GM21528 (cell line): ENCODE results near the gene BTBD1.
A peak's percentile ranks its signal among the peaks of the same experiment; 100 is the strongest.

ENCODE experiments used
- ATAC-seq: cut with Tn5 transposase; IDR thresholded peaks from one replicate; pipeline ENCODE4 v1.9.1; 2021; ENCODE audit warnings: mild to moderate bottlenecking, moderate library complexity; ENCODE audit not compliant: unreplicated experiment, low FRiP score

Gene BTBD1

DNA sequence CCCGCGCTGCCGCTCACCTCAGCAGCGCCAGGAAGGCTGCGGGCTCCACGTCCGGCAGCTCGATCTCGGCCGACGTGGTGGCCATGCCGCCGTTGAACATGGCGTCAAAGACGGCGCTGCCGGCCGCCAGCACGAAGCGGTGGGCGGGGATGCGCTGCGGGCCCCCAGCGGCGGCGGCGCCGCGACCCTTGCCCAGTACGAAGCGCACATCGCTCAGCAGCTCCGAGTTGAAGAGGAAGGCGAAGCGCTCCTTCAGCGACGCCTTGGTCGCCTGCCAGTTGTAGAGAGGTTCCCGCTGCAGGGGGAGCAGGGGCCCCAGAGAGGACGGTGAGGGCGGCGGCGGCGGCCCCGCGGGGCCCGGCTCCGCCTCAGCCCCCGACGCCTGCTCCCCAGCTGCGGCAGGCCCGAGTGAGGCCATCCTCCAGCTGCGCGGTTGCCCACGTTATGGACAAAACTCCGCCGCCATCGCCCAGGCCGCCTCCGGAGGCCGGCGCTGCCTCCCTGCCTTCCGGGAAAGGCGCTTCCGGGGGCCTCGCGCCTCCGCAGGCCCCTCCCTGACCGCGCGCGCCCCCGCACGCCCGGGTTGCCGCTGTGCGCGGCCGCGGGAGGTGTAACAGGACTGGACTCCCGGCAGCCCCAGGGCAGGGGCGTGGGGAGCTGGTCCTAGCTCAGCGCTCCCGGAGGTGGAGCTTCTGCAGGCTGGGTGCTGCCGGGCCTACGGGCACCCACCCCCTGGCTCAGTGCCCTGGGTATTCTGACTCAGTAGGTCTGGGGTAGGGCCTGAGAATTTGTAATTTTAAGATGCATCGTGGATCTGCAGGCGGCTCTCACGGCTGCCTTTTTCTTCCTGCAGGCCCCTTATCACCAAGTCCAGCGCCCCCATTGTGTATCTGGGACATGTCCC is at the start of gene BTBD1:
BTBD1 (minus strand) TSS at position 519 of the 904 bp plus-strand sequence; CDS start at position 418, 101 bp downstream.
- ATAC-seq = peak; percentile 88

- ATAC-seq = no peak
Observed at GRCh38 chr15:83115831-83116565, 48.9 kb upstream of the BTBD1 start.

DNA sequence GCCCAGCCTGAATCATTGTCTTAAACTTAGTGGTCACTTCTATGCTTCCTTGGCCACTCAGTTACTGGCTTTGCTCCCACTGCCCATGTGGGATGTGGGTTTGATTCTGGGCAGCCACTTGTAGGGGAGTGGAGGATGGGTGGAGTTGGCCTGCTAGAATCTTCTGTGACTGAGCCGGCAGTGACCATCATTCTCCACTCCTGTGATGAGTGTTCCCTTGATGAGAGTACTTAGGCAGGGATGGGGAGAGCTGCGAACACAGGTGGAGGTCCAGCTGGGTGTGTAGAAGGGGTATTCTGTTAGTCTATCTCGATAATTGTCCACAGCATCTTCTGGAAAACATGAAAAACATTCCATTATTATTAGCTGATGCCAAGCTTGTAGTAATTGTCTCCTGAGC is 48.4 kb upstream of the BTBD1 start:
- ATAC-seq = no peak

DNA sequence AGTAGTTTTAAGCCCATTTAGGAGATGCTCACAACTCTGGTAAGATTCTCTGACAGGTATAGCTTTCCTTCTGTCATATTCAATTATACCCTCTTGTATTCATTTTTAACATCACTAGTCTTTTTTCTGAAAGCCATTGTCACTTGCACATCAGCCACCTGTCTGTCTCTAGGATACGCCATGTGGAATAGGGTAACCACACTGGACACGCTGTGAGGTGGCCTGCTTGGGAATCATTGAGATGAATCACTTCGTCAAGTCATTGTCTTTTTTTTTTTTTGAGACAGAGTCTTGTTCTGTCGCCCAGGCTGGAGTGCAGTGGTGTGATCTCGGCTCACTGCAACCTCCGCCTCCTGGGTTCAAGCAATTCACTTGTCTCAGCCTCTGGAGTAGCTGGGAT is 47.8 kb upstream of the BTBD1 start:
- ATAC-seq = no peak

DNA sequence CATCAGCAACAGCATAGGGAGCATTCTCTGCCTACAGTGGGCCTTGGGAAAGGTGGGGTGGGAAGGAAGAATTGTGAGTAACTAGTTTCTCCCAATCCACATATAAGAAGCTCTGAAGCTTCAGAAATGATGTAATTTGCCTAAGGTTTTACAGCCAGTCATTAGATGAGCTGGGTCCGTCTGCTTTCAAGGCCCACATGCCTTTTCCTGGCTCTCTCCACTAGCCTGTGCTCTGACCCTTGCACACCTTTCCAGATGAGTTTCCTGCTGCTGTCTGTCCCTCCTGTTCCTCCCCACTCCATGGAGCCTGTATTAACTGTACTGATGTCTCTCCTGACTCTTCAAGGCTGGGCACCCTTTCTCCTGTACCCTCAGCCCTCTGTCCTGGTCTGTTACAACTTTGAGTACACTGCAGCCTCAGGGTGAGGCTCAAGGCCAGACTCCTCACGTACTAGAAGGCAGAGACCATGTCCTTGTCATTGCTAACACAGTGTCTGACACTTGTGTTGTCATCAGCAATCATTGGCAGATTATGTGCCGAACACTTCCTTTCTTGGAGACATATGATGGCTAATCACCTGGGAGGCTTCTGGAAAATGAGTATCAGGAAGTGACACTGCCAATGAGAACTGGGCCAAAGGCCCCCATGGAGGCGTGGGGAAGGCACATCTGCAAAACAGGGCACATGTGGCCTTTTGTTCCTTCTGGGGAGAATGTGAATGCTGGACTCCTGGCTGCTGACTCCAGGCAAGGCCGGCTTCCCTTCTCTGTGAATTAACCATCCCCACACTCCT is 47.0 kb upstream of the BTBD1 start:
- no peak for ATAC-seq

DNA sequence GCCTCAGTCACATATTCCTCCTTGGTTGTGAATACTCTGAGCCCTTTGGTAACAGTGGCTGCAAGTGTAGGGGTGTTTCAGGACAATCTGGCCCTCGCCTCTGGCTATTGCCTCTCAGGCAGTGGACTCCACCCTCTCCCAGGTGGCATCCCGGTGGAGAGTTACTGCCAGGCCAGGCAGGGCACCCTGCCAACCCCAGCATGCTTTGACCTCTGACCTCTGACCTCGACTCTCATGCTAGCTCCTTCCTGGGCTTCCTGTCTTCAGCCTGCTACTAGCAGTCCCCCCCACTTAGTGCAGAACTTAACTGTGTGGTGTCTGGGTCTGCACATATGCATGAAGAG is 45.9 kb upstream of the BTBD1 start:
- ATAC-seq = no peak

DNA sequence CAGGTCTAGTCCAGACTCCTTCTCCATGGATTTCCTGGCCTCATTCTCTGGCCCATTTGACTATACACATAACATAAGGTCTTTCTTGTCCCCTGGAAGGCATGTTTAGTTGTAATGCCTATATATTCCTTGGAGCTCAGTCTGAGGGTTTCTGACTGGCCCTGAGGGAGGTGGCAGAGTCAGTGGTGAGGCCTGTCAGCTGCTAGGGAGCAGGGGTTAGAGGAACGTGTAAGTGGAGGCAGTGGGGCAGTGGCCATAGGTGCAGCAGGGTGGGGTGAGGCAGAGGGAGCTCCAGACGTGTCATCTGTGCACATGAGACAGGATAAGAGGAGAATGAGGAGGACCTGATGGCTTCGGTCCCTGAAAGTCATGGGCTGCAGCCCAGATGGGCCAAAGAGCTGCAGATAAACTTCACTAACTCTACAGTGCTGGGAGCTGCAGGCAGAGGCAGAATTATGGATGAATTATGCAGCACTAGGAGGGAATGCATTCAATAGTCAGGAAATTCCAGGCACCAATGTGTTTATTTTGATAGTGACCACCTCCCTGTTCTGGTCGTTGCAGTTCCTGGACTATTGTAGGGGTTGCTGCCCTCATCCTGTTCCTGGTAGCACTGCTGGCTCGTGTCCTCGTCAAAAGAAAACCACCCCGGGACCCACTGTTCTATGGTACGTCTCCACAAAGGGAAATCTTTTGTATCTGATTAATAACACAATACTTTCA is 45.3 kb upstream of the BTBD1 start:
- ATAC-seq = no peak

GRCh38 chr15:83111149-83111548 is 44.1 kb upstream of the BTBD1 start:
- ATAC-seq = no peak

DNA sequence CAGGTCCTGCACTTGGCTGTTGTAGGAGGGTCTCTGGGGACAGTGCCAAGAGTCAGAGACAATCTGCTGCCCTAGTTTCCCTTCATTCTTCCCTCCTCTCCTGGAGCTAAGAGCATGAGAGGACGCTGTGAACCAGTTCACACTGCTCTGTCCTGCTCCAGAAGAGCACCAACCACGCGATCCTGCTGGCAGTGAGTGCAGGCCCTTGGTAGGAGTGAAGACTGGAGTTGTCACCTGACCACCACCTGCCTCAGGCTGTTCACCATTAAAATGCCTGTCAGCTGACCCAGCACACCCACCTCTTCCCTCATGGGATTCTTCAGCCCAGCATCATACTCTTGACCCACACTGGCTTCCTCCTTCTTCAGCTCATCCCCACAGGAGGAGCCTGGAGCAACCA is 43.3 kb upstream of the BTBD1 start:
- no peak for ATAC-seq

DNA sequence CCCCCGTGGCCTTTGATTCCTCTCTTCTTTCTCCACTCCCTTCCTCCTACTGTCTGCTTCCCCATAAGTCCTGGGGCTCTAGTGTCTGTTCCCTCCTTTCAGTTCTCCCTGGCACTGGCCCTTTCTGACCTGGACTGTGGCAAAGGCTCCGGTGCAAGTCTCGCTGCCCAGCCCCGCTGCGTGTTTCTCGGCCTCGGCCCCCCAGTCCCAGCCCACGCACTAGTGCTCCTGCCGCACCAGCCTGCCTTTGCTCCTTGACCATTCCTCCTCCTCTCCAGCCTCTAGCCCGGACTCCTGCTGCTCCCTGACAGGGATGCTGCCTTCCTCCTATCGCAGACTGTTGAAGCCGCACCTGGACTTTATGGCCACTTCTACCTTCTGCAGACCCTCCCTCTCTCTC is 42.5 kb upstream of the BTBD1 start:
- ATAC-seq = no peak

DNA sequence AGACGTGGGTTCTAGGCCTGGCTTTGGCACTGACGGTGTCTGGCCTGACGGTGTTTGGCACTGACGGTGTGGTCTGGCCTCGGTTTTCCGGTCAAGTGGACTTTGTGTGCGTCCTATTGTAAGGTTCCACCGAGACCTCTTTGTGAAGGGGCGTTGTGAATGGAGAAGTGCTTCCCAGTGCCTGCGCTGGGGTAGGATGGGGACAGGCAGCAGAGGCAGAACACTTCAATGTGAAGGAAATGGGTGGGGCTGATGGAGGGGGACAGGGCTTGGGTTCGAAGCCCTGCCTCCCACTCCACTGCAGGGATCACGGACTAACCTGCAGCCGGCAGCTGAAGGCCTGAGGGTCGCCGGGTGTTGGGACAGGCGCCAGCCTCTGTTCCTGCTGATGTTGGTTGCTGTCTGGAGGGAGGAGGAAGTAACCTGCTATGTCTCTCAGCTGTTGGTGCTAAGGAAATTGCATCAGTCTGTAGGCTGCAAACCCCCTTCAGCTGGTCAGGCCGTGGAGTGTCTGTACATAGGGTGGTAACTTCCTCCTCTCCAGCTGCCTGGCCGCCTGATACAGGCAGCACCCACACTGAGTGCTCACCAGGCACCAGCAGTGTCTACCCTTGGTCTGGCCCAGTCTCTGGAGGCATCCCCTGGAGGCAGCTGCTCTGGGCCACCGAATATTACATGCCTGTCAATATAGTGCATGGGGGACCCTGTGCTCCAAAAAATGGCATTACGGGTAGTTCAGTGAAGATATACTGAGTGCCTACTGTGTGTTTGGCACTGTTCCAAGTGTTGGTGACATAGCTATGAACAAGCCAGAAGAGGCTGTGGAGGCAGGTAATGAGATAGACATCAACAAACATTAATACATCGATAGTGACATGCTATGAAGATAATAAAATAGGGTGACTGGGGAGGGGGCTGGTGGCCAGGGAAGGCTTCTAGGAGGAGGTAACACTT is 41.5 kb upstream of the BTBD1 start:
- peak; percentile 64 for ATAC-seq

DNA sequence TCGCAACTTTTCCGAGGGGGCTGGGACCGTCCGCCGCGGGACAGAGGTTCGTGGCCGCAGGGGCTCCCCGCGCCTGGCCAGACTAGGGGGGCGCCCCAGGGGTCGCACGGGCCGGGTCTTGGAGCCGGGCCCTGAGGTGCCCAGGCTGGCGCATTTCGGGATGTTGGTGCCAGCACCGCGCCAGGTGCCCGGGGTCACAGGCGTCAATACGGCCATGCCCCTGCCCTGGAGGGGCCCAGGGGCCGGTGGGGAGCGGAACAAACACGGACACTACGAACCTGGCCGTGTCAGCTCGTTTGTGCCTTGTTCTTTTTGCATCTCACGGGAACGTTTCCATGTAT is 40.8 kb upstream of the BTBD1 start:
- no peak for ATAC-seq

DNA sequence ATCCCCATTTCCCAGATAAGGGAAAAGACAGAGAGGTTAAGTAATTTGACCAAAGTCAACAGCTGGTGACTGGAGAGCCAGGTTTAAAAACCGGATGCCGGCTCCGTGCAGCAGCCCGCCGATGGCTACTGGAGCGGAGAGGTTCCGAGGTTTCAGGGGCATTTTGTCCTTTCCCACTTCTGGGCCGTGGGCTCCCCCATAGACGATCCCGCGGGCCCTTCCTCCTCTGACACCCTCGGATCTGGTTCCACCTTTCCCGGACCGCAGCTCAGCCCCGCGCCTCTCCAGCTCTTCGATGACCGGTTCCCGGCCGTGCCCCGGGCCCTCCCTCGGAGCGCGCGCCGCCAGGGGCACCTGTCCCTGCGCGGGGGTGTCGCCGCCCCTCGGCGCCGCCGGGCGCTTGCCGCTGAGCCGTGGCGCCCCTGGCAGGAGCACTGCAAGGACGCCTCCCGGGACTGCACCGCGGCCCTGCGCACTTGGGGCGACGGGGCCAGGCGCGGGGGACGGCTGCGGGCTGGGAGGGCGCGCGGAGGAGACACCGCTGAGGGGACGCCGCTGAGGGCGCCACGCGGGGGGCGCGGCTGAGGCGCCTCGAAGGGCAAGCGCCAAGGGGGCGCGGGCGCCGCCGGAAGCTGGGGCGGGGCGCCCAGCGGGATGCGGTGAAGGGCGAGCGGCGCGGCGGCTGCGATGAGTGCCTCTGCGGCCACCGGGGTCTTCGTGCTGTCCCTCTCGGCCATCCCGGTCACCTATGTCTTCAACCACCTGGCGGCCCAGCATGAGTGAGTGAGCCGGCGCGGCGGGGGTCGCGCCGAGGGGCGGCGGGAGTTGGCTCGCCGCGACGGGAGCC is 40.2 kb upstream of the BTBD1 start, which contains the start of gene TM6SF1:
TM6SF1 (plus strand) TSS at position 652 of the 847 bp plus-strand sequence; CDS start at position 688, 36 bp downstream.
- no peak for ATAC-seq

DNA sequence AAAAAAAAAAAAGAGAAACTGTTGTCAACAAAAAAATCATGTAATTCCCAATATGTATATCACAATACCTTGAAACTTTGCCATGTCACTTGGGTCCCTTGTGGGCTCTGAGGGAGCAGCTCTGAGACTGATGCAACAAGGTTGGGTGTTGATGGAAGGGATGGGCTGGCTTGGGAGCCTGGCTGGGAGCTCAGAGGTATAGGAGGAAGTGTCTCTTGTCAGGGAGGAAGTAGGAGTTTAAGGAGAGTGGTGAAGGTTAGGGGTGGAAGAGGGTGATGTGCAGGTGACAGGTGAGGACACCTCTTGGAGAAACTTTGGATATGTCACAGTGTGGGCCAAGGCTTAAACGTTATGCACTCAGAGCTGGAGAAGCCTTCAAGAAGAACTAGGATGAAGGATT is 38.4 kb upstream of the BTBD1 start:
- ATAC-seq = no peak

DNA sequence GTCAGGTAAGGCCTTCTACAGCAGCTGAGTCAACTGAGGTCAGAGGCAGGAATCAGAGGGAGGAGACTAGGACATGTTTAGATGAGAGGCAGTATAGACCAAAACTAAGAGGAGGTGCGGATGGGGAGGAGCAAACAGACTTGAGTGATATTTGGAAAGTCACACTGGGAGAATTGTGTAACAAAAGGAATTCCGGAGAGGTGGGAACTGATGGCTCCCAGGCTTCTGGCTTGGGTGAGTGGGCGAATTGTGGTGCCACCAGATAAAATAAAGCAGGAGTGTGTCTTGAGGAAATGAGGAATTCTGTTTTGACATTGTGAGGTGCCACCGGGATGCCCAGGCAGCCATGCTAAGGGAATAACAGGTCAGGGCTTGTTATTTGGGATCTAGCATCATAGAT is 37.1 kb upstream of the BTBD1 start:
- no peak for ATAC-seq

- ATAC-seq = no peak
Observed at GRCh38 chr15:83102346-83102745, 35.3 kb upstream of the BTBD1 start.

- ATAC-seq = no peak
Observed at GRCh38 chr15:83100097-83100646, 33.1 kb upstream of the BTBD1 start.

DNA sequence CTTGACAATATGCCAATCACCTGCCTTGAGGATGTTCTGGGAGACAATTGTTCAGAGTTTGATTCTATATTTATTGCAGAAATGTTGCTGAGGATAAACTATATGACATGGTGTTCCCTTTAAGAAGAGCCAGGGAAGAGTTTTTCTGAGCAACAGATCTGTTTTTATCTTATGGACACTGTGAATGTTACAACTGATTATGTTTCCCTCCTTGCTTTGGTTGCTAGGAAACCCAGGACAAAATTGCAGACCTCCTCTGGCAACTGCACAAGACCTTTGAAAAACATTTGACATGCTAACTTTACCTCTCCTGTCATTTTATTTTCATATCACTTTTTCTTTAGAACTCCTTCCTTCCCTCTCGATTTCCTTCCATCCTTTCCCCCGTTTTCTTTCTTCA is 32.2 kb upstream of the BTBD1 start:
- ATAC-seq = no peak
